Mucosa of stomach (tissue), 1 donor: Measurements from ENCODE around the gene SLC23A2.
"Not testable (repeated sequence)": the region's sequence is repeated elsewhere in the genome, so short reads cannot be mapped to it uniquely, and the experiment has no call there.

Experiments
- H3K27me3 ChIP-seq: one replicate; pipeline ENCODE4 v1.7.0; 2013; ENCODE audit warnings: mild to moderate bottlenecking, low read length; ENCODE audit not compliant: control insufficient read depth, insufficient read depth
- H3K36me3 ChIP-seq: one replicate; pipeline ENCODE4 v1.7.0; 2013; ENCODE audit warnings: low read length; ENCODE audit not compliant: control insufficient read depth, insufficient read depth
- H3K4me1 ChIP-seq: one replicate; pipeline ENCODE4 v1.7.0; 2013; ENCODE audit warnings: mild to moderate bottlenecking, low read length; ENCODE audit not compliant: control insufficient read depth, insufficient read depth
- H3K4me3 ChIP-seq: one replicate; pipeline ENCODE4 v1.7.0; 2013; ENCODE audit warnings: low read length
- H3K9ac ChIP-seq: one replicate; pipeline ENCODE4 v1.7.0; 2013; ENCODE audit warnings: mild to moderate bottlenecking, low read length, moderate library complexity
- H3K9me3 ChIP-seq: one replicate; pipeline ENCODE4 v1.7.0; 2013; ENCODE audit warnings: mild to moderate bottlenecking, low read length, moderate library complexity; ENCODE audit not compliant: control insufficient read depth
- donor health status: Pancreatic carcinoma.

Gene SLC23A2

DNA sequence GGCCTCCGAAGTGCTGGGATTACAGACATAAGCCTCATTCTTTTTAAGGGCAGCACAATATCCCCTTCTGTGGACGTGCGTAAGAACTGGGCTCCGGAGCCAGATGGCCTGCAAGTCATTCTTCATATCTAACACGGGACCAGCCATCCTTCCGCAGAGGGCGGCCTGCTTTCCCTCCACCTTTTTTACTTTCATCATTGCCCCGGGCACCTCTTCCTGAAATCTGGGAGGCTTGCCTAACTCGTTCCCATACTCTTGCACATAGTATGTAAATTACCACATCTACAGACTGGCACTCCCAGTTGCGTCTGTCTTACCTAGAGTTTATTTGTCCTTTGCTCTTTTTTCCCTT is 29.9 kb upstream of the SLC23A2 start:
- Histone ChIP-seq H3K9ac (no peak overlapping the region), H3K36me3 (no peaks in the 10 kb centered on the region)

GRCh38 chr20:5030348-5031205 is 29.3 kb upstream of the SLC23A2 start:
- H3K4me3 ChIP-seq, result no peak overlapping the region
- H3K36me3 ChIP-seq, result no peaks in the 10 kb centered on the region
- H3K4me1 ChIP-seq, result no peaks in the 10 kb centered on the region
- H3K27me3 ChIP-seq, result no peaks in the 10 kb centered on the region
- H3K9me3 ChIP-seq, result no peaks in the 10 kb centered on the region
- no peak overlapping the region for H3K9ac ChIP-seq

More for the DNA sequence above, 29.9 kb upstream of the SLC23A2 start:
- Histone ChIP-seq H3K9me3 (no peaks in the 10 kb centered on the region), H3K27me3 (no peaks in the 10 kb centered on the region), H3K4me1 (no peaks in the 10 kb centered on the region), H3K4me3 (no peak overlapping the region)

DNA sequence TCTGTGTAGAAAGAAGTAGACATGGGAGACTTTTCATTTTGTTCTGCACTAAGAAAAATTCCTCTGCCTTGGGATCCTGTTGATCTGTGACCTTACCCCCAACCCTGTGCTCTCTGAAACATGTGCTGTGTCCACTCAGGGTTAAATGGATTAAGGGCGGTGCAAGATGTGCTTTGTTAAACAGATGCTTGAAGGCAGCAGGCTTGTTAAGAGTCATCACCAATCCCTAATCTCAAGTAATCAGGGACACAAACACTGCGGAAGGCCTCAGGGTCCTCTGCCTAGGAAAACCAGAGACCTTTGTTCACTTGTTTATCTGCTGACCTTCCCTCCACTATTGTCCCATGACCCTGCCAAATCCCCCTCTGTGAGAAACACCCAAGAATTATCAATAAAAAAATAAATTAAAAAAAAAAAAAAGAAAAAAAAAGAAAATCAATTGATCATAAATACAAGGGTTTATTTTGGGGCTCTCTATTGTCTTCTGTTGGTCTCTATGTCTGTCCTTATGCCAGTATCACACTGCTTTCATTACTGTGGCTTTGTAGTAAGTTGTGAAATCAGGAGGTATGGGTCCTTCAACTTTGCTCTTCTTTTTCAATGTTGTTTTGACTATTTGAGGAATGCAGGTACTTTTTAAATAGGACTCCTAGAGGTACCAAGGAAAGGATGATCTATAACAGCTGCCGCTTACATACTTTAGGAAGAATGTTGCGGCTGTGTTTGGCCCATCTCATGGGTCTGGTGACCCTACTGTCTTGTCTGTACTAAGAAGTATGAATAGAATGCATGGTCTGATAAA is 27.1 kb upstream of the SLC23A2 start:
- H3K4me1 ChIP-seq, H3K27me3 ChIP-seq, H3K9me3 ChIP-seq, H3K9ac ChIP-seq, H3K36me3 ChIP-seq, H3K4me3 ChIP-seq: not testable (repeated sequence)

GRCh38 chr20:5024982-5025381 is 23.7 kb upstream of the SLC23A2 start:
- Histone ChIP-seq H3K9ac (no peak overlapping the region), H3K4me1 (no peaks in the 10 kb centered on the region), H3K36me3 (no peaks in the 10 kb centered on the region), H3K4me3 (no peak overlapping the region), H3K27me3 (no peaks in the 10 kb centered on the region), H3K9me3 (no peaks in the 10 kb centered on the region)

DNA sequence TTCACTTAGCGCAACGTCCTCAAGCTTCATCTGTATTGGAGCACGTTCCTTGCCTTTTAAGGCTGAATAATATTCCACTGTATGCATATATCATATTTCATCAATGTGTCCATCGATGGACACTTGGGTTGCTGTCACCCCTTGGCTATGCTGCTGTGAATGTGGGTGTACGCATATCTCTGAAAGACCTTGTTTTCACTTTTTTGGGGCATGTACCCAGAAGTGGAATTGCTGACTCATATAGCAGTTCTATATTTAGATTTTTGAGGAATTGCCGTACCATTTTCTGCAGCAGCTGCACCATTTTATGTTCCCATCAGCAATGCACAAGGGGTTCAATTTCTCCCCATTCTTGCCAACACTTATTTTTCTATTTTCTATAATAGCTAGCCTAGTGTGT is 22.8 kb upstream of the SLC23A2 start:
- Histone ChIP-seq H3K27me3 (no peaks in the 10 kb centered on the region), H3K9me3 (no peaks in the 10 kb centered on the region), H3K9ac (no peak overlapping the region), H3K36me3 (no peaks in the 10 kb centered on the region), H3K4me1 (no peaks in the 10 kb centered on the region), H3K4me3 (no peak overlapping the region)

GRCh38 chr20:5023171-5023570 is 21.9 kb upstream of the SLC23A2 start:
- H3K9ac ChIP-seq, H3K9me3 ChIP-seq, H3K4me1 ChIP-seq, H3K27me3 ChIP-seq, H3K36me3 ChIP-seq, H3K4me3 ChIP-seq: not testable (repeated sequence)

GRCh38 chr20:5020760-5021159 is 19.4 kb upstream of the SLC23A2 start:
- no peaks in the 10 kb centered on the region for H3K27me3 ChIP-seq
- no peaks in the 10 kb centered on the region for H3K9me3 ChIP-seq
- H3K4me3 ChIP-seq, result no peak overlapping the region
- no peaks in the 10 kb centered on the region for H3K36me3 ChIP-seq
- H3K4me1 ChIP-seq, result no peaks in the 10 kb centered on the region
- no peak overlapping the region for H3K9ac ChIP-seq

DNA sequence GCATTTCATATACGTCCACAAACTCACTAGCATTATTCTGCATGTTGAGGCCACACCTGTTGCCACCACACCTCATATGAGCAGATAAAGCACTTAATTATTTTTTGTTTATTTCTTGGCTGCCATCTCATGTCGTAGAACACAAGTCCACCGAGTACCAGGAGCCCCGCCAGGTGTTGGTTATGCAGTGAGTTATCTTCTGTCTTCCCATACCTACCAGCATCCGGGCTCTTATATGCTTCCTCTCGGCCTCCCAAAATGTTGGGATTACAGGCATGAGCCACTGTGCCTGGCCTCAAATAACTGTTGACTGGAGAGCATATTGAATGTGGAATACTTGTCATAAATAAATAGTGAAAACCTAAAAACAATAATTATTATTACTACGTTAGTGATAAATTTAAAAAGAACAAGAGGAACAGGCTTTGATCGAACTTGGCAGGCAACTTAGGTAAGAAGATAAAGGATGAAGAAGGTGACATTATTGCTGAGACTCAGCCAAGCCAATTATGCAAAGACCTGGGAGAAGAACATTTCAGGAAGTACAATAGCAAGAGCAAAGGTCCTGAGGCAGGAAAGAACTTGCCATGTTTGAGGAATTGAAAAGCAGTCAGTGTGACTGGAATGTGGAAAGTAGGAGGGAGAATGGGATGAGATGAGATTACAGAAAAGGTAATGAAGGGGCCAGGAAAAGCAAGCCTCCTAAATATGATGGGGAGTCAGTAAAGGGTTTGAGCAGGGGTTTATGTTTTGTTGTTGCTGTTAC is 12.6 kb upstream of the SLC23A2 start:
- H3K27me3 ChIP-seq, result no peaks in the 10 kb centered on the region
- H3K4me3 ChIP-seq, result no peak overlapping the region
- no peaks in the 10 kb centered on the region for H3K4me1 ChIP-seq
- H3K36me3 ChIP-seq, result no peaks in the 10 kb centered on the region
- no peaks in the 10 kb centered on the region for H3K9me3 ChIP-seq
- no peak overlapping the region for H3K9ac ChIP-seq

DNA sequence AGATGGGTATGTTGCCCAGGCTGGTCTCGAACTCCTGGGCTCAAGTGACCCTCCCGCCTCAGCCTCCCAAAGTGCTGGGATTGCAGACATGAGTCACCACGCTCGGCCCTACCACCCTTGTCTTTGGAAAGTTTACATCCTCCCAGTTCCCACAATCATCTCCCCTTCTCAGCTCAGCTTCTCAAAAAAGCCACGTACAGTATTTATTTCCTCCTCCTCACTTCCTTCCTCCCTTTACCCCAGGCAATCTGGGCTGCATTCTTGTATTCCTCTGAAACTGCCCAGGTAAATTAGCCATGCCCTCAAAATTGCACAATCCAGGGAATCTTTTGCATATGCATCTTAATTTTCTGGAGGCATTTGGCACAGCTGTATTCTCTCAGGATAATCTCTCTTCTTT is 7.4 kb upstream of the SLC23A2 start:
- no peaks in the 10 kb centered on the region for H3K4me1 ChIP-seq
- no peak overlapping the region for H3K9ac ChIP-seq

DNA sequence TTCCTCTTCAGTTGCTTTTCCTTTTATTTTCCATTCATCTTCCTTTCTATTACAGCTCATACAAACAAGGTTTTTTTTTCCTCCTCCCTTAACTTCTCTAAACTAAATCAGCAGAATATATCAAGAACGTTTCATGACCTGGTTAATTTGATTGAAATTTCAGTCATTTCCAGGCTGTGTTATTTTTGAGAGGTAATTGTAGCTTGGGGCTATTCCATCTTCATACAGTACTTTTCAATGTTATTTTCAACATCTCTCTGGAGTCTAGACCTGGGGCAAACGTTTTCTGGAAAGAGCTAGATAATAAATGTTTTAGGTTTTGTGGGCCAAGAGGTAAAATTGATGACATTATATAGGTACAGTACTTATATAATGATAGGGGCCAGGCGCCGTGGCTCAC is 4.0 kb upstream of the SLC23A2 start:
- Histone ChIP-seq H3K27me3 (no peaks in the 10 kb centered on the region), H3K9me3 (no peaks in the 10 kb centered on the region), H3K4me3 (no peak overlapping the region), H3K4me1 (peaks cover 6% of the 10 kb centered on the region), H3K9ac (no peak overlapping the region), H3K36me3 (no peaks in the 10 kb centered on the region)

More for the DNA sequence above, 7.4 kb upstream of the SLC23A2 start:
- H3K4me3 ChIP-seq, result no peak overlapping the region
- no peaks in the 10 kb centered on the region for H3K36me3 ChIP-seq
- no peaks in the 10 kb centered on the region for H3K27me3 ChIP-seq
- no peaks in the 10 kb centered on the region for H3K9me3 ChIP-seq

- H3K27me3 ChIP-seq, H3K36me3 ChIP-seq, H3K9ac ChIP-seq, H3K9me3 ChIP-seq, H3K4me3 ChIP-seq: not testable (repeated sequence)
- peaks cover 11% of the 10 kb centered on the region for H3K4me1 ChIP-seq
Observed at GRCh38 chr20:5004825-5005224, 3.5 kb upstream of the SLC23A2 start.

DNA sequence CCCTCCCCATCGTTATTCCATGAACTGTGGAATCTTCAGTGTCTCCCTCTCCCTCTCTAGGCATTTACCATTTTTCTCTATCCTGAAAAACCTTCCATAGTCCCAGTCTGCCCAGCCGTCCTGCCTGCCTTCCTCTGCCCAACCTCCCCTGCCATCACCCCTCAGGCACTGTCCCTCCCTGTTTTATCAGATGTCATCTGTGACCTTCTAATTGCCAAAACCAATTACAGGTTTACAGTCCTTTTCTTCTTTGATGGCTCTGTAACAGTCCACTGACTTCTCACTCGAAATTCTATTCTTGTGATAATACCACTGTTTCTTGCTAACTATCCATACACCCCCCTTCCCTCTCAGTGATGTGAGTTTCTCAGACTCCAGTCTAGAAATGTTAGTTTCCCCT is 2.3 kb upstream of the SLC23A2 start:
- Histone ChIP-seq H3K36me3 (no peaks in the 10 kb centered on the region), H3K9me3 (no peaks in the 10 kb centered on the region), H3K27me3 (no peaks in the 10 kb centered on the region), H3K9ac (no peak overlapping the region), H3K4me1 (peaks cover 14% of the 10 kb centered on the region), H3K4me3 (no peak overlapping the region)
